Astrocyte of the cerebellum (primary cell): Measurements from ENCODE around the gene CSNK1E.
"Not testable (repeated sequence)": the region's sequence is repeated elsewhere in the genome, so short reads cannot be mapped to it uniquely, and the experiment has no call there.

Experiments used
- DNase-seq: peaks from one replicate; pipeline ENCODE4 v3.0.0-alpha.2; 2011; ENCODE audit warnings: low read depth
- H3K4me3 ChIP-seq: 2 replicates; pipeline ENCODE4 v1.5.1; 2011; ENCODE audit warnings: mild to moderate bottlenecking, low read depth, low read length, moderate library complexity
- CTCF ChIP-seq: IDR thresholded peaks from 2 replicates; pipeline ENCODE4 v1.5.1; 2012; ENCODE audit warnings: low read length, low read depth, moderate library complexity, mild to moderate bottlenecking; ENCODE audit errors: missing control alignments
- in situ Hi-C: cut with HindIII; loops from 2 replicates; pipeline ENCODE4 v1.10.0; 2017; ENCODE audit warnings: low sequenced_read_pairs

CSNK1E gene

GRCh38 chr22:38346506-38346905 is 29.3 kb upstream of the CSNK1E start:
- in situ Hi-C loops = loop anchor here (5.0 kb wide), 1 partner anchor 79 kb away; no protein-coding TSS in a partner anchor
- no peak for DNase-seq
- H3K4me3 ChIP-seq = no peak overlapping the region
- TF ChIP-seq CTCF = no peak

- in situ Hi-C loops = loop anchor here (5.0 kb wide), 1 partner anchor 78 kb away; no protein-coding TSS in a partner anchor
- no peak overlapping the region for H3K4me3 ChIP-seq
- TF ChIP-seq CTCF = no peak
- DNase-seq = no peak
Measured at GRCh38 chr22:38345782-38346181, 28.5 kb upstream of the CSNK1E start.

GRCh38 chr22:38339893-38340292 is 22.7 kb upstream of the CSNK1E start:
- in situ Hi-C loops, H3K4me3 ChIP-seq, DNase-seq: not testable (repeated sequence)

DNA sequence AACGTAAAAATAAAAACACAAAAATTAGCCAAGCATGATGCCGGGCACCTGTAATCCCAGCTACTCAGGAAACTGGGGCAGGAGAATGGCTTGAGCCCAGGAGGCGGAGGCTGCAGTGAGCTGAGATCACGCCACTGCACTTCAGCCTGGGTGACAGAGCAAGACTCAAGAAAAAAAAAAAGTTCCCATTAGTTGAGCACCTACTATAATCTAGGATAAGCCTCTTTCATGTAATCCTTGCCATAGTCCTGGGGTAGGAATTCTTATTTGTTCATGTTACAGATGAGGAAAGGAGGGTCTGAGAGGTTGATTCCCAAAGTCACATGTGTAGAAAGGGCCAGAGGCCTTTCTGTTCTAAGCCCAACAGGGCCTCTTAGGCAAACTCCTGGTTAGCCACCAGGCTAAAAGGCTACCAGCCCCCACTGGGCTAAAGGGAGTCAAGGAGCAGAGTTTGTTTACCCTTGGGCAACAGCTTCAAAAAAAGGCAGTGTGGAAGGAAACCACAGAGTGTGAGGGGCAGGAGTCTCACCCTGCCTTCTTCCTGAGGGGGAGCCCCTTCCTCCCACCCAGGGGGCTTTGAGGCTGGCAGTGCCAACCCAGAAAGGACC is 21.6 kb upstream of the CSNK1E start:
- TF ChIP-seq CTCF = no peak
- H3K4me3 ChIP-seq = no peak overlapping the region
- DNase-seq = no peak
- in situ Hi-C loops = no loop called here

GRCh38 chr22:38336699-38337098 is 19.5 kb upstream of the CSNK1E start:
- no peak for DNase-seq
- in situ Hi-C loops = no loop called here
- H3K4me3 ChIP-seq = peak overlapping the region; percentile 46
- no peak for TF ChIP-seq CTCF

DNA sequence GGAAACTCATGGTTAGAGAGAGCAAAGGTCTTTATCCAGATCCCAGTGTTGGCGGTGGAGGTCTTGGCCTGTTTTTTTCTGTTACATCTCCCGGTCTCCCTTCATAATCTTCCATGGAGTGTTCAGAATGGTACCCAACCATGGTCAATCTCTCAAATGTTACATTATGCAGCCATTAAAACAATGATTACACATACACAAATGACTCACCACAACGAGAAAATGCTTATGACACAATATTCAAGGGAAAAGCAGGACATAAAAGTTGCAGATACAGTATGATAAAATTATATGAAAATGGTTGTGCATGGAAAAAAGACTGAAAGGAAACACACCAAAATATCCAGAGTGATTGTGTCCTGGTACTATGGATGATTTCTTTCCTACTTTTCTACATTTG is 17.8 kb upstream of the CSNK1E start:
- DNase-seq = no peak
- no peak for TF ChIP-seq CTCF
- no peak overlapping the region for H3K4me3 ChIP-seq
- in situ Hi-C loops = no loop called here

DNA sequence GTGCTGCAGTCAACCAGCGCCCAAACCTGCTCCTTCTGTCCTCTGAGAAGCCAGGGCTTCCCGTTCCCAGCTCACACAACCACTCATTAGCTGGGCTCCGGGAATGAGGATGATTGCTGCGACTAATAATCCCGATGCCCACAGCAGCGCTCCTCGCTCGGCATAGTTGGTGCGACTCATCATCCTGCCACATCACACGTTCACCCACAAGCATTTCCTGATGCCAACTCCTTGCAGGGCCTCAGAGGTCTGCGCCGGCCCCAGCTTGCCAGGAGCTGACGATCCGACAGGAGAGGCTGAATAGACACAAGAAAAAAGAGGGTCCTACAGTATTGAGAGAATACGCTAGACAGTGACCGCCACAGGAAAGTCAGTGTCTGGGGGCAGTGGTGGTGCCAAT is 10.6 kb upstream of the CSNK1E start:
- no peak overlapping the region for H3K4me3 ChIP-seq
- in situ Hi-C loops = no loop called here
- TF ChIP-seq CTCF = no peak
- DNase-seq = no peak
